Panc1 (cell line): ENCODE measurements around the gene MAMSTR.

Experiments
- CTCF ChIP-seq: fragments of 450-650 bp; IDR thresholded peaks from 2 replicates; pipeline ENCODE4 v1.5.1; 2017; ENCODE audit warnings: mild to moderate bottlenecking
- POLR2AphosphoS5 ChIP-seq: IDR thresholded peaks from 2 replicates; pipeline ENCODE4 v1.6.1; 2012; ENCODE audit warnings: mild to moderate bottlenecking, low read depth, low read length, moderate library complexity
- REST ChIP-seq, 2 experiments: IDR thresholded peaks; 2 replicates each; pipeline ENCODE4 v1.6.1; 2011 to 2012; ENCODE audit warnings: low read depth in 2 of 2, control low read depth in 1 of 2, low read length in 1 of 2, mild to moderate bottlenecking in 1 of 2, moderate library complexity in 1 of 2; ENCODE audit not compliant: insufficient read depth in 1 of 2
- SIN3A ChIP-seq: IDR thresholded peaks from 2 replicates; pipeline ENCODE4 v1.6.1; 2012; ENCODE audit warnings: low read depth, mild to moderate bottlenecking, low read length, moderate library complexity, borderline replicate concordance; ENCODE audit not compliant: insufficient read depth

- TF ChIP-seq CTCF (no peak), SIN3A (no peak), REST (IDR thresholded peaks at IDR 0.05; ENCODE audit: insufficient read depth in 1 of 2, low read depth in 2 of 2, low read length in 1 of 2) (no peak), POLR2AphosphoS5 (no peak)
Observed at GRCh38 chr19:48713041-48713863, 6.3 kb downstream of the MAMSTR start.
